GM21723 (cell line): Measurements from ENCODE around the gene CRACDL.
A peak's percentile ranks its signal among the peaks of the same experiment; 100 is the strongest.
"Not testable (repeated sequence)": the region's sequence is repeated elsewhere in the genome, so short reads cannot be mapped to it uniquely, and the experiment has no call there.

Experiments used
- ATAC-seq: cut with Tn5 transposase; IDR thresholded peaks from one replicate; pipeline ENCODE4 v1.9.1; 2021; ENCODE audit warnings: mild to moderate bottlenecking, moderate library complexity; ENCODE audit not compliant: unreplicated experiment

Gene CRACDL

GRCh38 chr2:98759338-98759737 is 176.7 kb downstream of the CRACDL start:
- ATAC-seq, result no peak

- peak; percentile 92 for ATAC-seq
Measured at GRCh38 chr2:98757904-98758421, 178.1 kb downstream of the CRACDL start.

DNA sequence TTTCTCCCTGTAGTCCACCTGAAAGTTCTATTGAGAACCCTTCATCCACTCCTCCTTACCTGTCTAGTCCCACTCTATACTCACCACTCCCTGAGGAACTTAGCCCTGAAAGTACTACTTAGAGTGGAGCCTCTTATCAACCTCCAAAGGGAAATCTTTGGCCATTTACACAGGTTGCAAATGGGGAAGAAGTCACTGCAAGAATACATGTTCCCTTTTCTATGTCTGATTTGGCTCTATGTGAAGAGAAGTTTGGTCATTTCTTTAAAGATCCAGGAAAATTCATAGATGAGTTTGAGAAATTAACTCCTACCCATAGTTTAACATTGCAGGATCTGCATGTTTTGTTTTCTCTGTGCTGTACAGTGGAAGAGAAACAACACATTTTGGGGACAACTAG is 182.2 kb downstream of the CRACDL start:
- ATAC-seq, result no peak

DNA sequence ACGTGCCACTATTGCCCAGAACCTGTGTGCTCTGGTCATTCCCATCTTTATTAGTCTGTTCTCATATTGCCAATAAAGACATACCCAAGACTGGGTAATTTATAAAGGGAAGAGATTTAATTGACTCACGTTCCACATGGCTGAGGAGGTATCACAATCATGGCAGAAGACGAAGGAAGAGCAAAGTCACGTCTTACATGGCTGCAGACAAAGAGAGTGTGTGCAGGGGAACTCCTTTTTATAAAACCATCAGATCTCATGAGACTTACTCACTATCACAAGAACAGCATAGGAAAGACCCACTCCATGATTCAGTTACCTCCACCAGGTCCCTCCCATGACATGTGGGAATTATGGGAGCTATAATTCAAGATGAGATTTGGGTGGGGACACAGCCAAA is 183.3 kb downstream of the CRACDL start:
- not testable (repeated sequence) for ATAC-seq

DNA sequence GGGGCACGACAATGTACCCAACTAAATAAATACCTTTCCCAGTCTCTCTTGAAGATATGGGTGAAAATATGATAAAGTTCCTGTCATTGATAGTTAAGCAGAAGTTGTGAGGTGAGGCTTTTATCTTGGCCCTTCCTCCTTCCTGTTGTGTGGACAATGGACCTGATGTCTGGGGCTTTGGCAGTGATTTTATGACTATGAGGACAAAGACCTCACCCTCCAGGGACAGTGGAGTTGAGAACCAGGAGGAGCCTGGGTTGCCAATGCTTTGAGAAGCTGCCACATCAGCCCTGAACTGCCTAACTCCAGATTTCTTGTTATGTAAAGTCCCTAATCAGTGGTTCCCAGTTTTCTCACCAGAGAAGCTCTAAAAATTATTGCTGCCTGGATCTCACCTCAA is 184.3 kb downstream of the CRACDL start:
- ATAC-seq, result no peak

DNA sequence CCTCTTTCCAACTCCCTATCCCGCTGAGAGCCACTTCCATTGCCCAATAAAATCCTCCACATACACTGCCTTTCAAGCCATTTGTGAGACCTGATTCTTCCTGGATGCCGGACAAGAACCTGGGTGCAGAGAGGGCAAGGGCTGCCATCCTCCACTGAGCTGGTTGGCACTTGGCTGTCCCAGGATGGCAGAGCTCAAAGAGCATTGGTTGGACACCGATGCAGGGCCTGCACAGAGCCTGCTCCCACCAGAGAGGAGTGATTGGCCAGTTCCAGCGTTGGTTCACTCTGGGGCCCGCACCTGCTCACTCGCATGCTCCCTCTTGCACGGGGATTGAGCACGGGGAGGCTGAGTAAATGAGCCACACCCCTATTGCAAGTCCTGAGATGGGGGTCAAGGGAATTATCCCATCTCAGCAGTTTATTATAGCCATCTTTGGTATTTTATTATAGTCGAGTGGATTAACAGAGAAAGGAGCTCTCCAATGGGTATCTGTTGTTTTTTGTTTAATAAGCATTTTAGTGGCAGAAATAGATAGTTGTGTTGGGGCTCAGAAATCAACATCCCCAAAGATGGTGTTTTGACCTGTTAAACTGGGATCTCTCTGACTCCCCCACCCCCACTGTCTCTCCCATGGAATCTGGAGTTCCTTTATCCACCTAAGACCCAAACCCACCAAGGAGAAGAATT is 185.3 kb downstream of the CRACDL start:
- no peak for ATAC-seq

- ATAC-seq, result peak; percentile 40
Measured at GRCh38 chr2:98749066-98749450, 187.0 kb downstream of the CRACDL start.

DNA sequence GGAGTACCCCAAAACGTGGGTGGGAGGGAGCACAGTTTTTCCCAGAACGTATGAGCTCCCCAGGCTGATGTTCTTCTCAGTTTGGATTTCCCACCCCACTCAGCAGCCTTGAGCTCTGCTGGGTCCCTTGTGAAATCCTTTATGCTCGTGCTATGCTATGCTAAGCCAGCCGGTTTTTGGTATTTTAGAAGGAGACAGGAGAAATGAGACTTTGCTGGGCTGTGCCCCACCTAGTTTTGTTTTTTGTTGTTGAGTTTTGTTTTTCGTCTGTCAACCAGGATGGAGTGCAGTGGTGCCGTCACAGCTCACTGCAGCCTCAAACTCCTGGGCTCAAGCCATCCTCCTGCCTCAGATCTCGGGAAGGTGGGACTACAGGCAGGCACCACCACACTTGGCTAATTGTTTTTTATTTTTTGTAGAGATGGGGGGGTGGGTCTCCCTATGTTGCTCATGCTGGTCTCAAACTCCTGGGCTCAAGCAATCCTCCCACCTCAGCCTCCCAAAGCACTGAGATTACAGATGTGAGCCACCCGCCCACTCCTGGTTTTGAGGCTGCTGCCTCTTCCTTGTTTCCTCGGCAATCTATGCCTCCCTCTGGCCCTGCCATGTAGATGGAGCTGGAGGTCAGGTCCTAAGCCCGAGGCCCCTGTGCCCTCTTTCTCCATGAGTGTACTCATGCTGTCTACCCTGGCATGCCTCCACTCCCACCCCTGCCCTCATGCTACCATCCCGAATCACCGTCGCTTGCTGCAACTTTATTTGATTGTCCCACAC is 187.5 kb downstream of the CRACDL start:
- ATAC-seq, result peak; percentile 64

GRCh38 chr2:98747888-98748287 is 188.1 kb downstream of the CRACDL start:
- peak; percentile 29 for ATAC-seq

GRCh38 chr2:98746426-98746825 is 189.6 kb downstream of the CRACDL start:
- ATAC-seq, result no peak

GRCh38 chr2:98744595-98744994 is 191.4 kb downstream of the CRACDL start:
- ATAC-seq, result no peak
